ENCODE measurements around the gene RTF2. TPM values are rescaled to one million over a fixed set of nuclear protein-coding genes. Genes with fewer than 3 reads are reported as not detected.

RTF2 gene
- total RNA-seq, 1 experiment from 2014 or later = 89.2 TPM

DNA sequence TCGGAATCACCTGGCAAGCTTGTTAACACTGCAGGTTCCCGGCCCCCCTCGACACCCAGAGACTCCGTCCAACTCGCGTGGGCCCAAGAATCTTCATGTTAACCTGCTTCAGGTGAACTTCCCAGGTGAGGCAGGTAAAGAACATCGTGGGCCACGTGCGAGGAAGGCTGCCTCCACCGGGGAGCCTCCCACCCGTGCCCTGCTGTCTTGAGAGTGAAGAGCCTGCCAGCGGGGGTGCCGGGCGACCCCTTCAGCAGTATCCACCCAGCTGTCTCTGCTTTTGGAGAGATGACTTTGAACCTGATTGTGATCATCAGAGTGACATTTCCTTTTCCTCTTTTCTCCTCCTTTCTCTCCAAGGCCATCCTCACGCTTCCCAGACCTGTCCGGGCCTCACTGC lies 22.9 kb upstream of the RTF2 start:
- no peak overlapping the region for H3K4me3 ChIP-seq (ENCODE audit: low read depth in 2 of 2, low read length in 2 of 2)
- POLR2A ChIA-PET = no interaction called here
- TF ChIP-seq, protein P1, sequence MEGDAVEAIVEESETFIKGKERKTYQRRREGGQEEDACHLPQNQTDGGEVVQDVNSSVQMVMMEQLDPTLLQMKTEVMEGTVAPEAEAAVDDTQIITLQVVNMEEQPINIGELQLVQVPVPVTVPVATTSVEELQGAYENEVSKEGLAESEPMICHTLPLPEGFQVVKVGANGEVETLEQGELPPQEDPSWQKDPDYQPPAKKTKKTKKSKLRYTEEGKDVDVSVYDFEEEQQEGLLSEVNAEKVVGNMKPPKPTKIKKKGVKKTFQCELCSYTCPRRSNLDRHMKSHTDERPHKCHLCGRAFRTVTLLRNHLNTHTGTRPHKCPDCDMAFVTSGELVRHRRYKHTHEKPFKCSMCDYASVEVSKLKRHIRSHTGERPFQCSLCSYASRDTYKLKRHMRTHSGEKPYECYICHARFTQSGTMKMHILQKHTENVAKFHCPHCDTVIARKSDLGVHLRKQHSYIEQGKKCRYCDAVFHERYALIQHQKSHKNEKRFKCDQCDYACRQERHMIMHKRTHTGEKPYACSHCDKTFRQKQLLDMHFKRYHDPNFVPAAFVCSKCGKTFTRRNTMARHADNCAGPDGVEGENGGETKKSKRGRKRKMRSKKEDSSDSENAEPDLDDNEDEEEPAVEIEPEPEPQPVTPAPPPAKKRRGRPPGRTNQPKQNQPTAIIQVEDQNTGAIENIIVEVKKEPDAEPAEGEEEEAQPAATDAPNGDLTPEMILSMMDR (IDR thresholded peaks at IDR 0.05) = no peak
- TF ChIP-seq TCF7L2 (IDR thresholded peaks at IDR 0.05; ENCODE audit: low read depth, low read length) = no peak
- TF ChIP-seq, protein P2, sequence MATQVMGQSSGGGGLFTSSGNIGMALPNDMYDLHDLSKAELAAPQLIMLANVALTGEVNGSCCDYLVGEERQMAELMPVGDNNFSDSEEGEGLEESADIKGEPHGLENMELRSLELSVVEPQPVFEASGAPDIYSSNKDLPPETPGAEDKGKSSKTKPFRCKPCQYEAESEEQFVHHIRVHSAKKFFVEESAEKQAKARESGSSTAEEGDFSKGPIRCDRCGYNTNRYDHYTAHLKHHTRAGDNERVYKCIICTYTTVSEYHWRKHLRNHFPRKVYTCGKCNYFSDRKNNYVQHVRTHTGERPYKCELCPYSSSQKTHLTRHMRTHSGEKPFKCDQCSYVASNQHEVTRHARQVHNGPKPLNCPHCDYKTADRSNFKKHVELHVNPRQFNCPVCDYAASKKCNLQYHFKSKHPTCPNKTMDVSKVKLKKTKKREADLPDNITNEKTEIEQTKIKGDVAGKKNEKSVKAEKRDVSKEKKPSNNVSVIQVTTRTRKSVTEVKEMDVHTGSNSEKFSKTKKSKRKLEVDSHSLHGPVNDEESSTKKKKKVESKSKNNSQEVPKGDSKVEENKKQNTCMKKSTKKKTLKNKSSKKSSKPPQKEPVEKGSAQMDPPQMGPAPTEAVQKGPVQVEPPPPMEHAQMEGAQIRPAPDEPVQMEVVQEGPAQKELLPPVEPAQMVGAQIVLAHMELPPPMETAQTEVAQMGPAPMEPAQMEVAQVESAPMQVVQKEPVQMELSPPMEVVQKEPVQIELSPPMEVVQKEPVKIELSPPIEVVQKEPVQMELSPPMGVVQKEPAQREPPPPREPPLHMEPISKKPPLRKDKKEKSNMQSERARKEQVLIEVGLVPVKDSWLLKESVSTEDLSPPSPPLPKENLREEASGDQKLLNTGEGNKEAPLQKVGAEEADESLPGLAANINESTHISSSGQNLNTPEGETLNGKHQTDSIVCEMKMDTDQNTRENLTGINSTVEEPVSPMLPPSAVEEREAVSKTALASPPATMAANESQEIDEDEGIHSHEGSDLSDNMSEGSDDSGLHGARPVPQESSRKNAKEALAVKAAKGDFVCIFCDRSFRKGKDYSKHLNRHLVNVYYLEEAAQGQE (IDR thresholded peaks at IDR 0.05; ENCODE audit: insufficient read depth in 1 of 2, low read depth in 2 of 2, low read length in 1 of 2) = no peak
- TF ChIP-seq SIN3A (IDR thresholded peaks at IDR 0.05; ENCODE audit: borderline replicate concordance, insufficient read depth, low read depth, low read length) = no peak
- TF ChIP-seq POLR2AphosphoS5 (IDR thresholded peaks at IDR 0.05; ENCODE audit: low read depth, low read length) = no peak
- H3K36me3 ChIP-seq (ENCODE audit: control insufficient read depth, insufficient read depth, low read length) = no peaks in the 10 kb centered on the region
- in situ Hi-C loops (cut with HindIII; ENCODE audit: low pct_unique_long_range_greater_than_20kb, low sequenced_read_pairs) = no loop called here
- H3K4me1 ChIP-seq (ENCODE audit: control insufficient read depth, insufficient read depth, low read length) = no peaks in the 10 kb centered on the region
- intact Hi-C loops (cut with micrococcal nuclease; ENCODE audit: unreplicated experiment) = no loop called here
- no peaks in the 10 kb centered on the region for H3K9me3 ChIP-seq (ENCODE audit: control insufficient read depth, insufficient read depth, low read depth, low read length)
- DNase-seq (ENCODE audit: low read depth, low spot score) (no peak), ATAC-seq (no peak)
- no peak overlapping the region for H3K27ac ChIP-seq (ENCODE audit: low read length)
- H3K27me3 ChIP-seq (ENCODE audit: control insufficient read depth, insufficient read depth, low read length) = no peaks in the 10 kb centered on the region
- BruUV-seq (replicated peaks) = no TSS peak
- CTCF ChIA-PET = no interaction called here

DNA sequence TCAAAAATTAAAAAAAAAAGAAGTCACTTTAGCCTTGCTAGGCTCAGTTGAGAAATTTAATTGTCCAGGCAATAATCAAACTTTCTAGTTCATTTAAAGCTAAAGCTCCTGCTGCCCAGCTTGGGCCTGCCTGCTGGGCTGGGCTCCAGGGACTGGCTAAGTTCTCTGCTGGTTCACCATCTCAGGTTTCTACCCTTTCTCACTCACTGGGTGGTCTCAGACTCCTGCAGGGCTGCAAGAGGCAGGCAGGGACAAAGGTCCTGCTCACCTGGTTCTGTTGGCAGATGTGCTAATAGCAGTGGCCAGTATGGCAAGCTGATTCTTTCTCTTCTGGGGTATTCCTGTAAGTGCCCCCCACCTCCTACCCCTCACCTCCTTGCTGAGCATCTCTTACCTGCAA lies 21.2 kb upstream of the RTF2 start:
- in situ Hi-C loops (cut with HindIII; ENCODE audit: low pct_unique_long_range_greater_than_20kb, low sequenced_read_pairs) (no loop called here), intact Hi-C loops (cut with micrococcal nuclease; ENCODE audit: unreplicated experiment) (no loop called here)
- CTCF ChIA-PET = no interaction called here

More for the DNA sequence above, 21.2 kb upstream of the RTF2 start:
- no peaks in the 10 kb centered on the region for H3K9me3 ChIP-seq (ENCODE audit: control insufficient read depth, insufficient read depth, low read depth, low read length)
- POLR2A ChIA-PET = no interaction called here
- no peak overlapping the region for H3K4me3 ChIP-seq (ENCODE audit: low read depth in 2 of 2, low read length in 2 of 2)
- ATAC-seq (no peak), DNase-seq (ENCODE audit: low read depth, low spot score) (no peak)
- no peaks in the 10 kb centered on the region for H3K27me3 ChIP-seq (ENCODE audit: control insufficient read depth, insufficient read depth, low read length)
- H3K36me3 ChIP-seq (ENCODE audit: control insufficient read depth, insufficient read depth, low read length) = no peaks in the 10 kb centered on the region
- no TSS peak for BruUV-seq (replicated peaks)
- TF ChIP-seq POLR2AphosphoS5 (IDR thresholded peaks at IDR 0.05; ENCODE audit: low read depth, low read length) (no peak), SIN3A (IDR thresholded peaks at IDR 0.05; ENCODE audit: borderline replicate concordance, insufficient read depth, low read depth, low read length) (no peak), TCF7L2 (IDR thresholded peaks at IDR 0.05; ENCODE audit: low read depth, low read length) (no peak)
- TF ChIP-seq, protein P2 (IDR thresholded peaks at IDR 0.05; ENCODE audit: insufficient read depth in 1 of 2, low read depth in 2 of 2, low read length in 1 of 2) = no peak
- TF ChIP-seq, protein P1 (IDR thresholded peaks at IDR 0.05) = no peak
- H3K27ac ChIP-seq (ENCODE audit: low read length) = no peak overlapping the region
- H3K4me1 ChIP-seq (ENCODE audit: control insufficient read depth, insufficient read depth, low read length) = no peaks in the 10 kb centered on the region
